Renal pelvis (tissue), 4 donors: ENCODE data around the gene XPNPEP2. TPM values are rescaled to one million over a fixed set of nuclear protein-coding genes. Genes with fewer than 3 reads are reported as not detected.

ENCODE experiments used
- DNase-seq: peaks from one replicate; pipeline ENCODE4 v3.0.0-alpha.2; 2013
- polyA plus RNA-seq, 3 donors: library from polyadenylated mRNA; unstranded; fragments of 120-200 nt; gene quantifications; one replicate each; pipeline ENCODE4 v1.2.1, GENCODE V29; 2013; ENCODE audit not compliant: insufficient read length in 3 of 3

The XPNPEP2 gene
- polyA plus RNA-seq, 3 donors: 87.7 to 93.0 (median 88.7) TPM

DNA sequence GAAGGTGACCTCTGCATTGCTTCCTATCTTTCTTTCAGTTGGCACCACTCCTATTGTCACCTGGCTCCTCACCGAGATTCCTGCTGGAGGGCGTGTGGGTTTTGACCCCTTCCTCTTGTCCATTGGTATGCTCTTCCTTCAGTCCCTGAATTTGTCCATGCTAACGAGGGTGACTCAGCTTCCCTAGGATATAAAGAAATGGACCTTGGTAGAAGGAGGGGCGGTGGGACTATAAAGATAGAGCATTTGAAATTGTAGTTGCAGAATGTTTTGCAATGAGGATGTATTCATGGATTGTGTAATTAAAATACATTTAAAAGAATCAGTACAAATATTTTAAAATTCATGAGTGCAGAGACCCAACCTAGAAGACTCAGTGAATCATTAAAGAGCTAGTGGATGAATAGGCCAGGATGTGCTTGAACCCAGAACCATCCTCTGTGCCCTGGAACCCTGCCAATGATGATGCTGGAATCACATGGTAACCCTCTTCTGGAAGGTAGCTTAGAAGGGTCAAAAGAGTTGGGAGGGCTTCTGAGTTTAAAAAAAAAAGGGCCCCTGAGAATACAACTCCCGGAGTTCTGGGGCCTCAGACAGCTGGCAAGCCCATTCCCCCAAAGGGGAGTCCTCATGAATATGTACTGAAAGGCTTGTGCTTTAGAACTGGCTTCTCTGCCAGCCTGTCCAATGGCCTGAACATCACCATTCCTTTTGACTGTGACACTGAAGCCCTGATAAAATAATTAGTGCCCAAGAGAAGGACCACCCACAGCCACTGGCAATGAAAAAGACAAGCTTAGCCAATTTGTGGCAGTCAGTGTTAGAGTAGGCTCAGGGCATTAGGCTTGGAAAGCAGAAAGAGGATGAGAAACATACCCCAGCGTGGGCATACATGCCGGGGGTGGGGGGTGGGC, 8.0 kb downstream of the XPNPEP2 start:
- no peak for DNase-seq

- no peak for DNase-seq
Measured at GRCh38 chrX:129747533-129747932, 8.8 kb downstream of the XPNPEP2 start.

DNA sequence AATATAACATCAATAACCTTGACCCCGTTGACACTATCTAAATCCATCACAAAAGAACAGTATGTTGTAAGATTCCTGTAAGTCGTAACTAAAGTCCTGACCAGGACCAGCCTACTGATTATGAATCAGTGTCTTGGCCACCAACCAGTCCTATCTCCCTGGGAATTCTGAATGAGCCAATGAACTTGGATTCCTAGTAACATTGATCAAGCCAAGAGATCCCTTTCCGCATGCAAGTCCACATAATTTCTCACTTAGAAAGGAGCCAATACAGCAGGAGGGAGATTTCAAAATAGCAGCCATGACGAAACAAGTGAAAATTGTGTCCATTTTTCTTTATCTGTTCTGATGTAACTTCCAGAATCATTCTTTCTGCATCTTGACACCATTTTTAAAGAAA, 9.5 kb downstream of the XPNPEP2 start:
- DNase-seq: no peak

GRCh38 chrX:129749069-129749468, 10.3 kb downstream of the XPNPEP2 start:
- DNase-seq: no peak

DNA sequence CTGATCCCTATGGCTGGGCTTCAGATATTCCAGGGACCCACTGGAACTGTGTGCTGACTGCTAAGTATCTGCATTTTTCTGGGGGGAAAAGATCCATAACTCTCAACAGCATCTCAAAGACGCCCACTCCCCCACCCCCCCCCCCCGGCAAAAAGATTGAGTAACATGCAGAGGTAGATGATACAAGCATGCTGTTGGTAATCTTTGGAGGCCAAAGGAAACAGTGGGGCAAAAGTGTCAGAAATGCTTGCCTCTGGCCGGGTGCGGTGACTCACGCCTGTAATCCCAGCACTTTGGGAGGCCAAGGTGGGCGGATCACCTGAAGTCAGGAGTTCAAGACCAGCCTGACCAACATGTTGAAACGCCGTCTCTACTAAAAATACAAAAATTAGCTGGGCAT, 12.2 kb downstream of the XPNPEP2 start:
- DNase-seq: no peak

GRCh38 chrX:129754056-129755024, 15.6 kb downstream of the XPNPEP2 start:
- no peak for DNase-seq

DNA sequence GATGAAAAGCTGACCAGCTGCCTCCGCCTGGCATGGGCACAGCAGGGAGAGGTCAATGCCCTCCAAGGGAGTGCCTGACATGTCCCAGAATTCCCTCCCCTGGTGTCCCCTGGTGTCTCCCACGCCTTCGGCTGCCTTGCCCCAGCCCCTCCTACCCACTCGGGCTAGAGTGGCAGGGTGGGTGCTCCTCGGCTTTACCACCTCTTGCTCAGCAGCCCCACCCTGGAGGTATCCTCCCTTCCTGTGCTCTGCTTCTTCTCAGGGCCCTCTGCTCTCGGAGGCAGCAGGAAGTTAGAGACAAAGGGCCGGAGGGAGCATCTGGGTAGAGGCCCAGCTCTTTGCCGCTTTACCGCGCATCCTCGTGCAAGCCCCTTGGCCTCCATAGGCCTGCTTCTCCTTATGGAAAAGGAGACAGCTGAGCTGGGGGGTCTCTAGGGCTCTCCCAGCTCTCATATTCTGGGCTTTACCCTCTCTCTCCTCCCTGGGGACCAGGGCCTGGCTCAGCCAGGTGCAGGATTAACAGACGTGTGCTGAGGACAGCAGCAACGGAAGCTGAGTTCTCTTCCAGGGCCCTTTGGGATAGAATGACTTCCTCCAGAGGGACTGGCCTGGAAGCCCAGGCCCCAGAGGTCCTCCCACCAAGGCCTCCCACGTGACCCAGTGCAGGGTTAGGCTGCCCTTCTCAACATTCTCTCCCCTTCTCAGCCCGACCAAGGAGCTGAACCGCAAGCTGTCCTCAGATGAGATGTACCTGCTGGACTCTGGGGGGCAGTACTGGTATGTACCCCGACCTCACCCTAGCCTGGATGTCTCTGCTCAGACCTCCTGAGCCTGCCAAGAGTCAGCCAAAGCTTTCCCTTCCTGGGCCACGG, 17.2 kb downstream of the XPNPEP2 start:
- DNase-seq: no peak

GRCh38 chrX:129759576-129760061, 20.8 kb downstream of the XPNPEP2 start:
- DNase-seq: no peak

- DNase-seq: no peak
Measured at GRCh38 chrX:129760155-129760554, 21.4 kb downstream of the XPNPEP2 start.

DNA sequence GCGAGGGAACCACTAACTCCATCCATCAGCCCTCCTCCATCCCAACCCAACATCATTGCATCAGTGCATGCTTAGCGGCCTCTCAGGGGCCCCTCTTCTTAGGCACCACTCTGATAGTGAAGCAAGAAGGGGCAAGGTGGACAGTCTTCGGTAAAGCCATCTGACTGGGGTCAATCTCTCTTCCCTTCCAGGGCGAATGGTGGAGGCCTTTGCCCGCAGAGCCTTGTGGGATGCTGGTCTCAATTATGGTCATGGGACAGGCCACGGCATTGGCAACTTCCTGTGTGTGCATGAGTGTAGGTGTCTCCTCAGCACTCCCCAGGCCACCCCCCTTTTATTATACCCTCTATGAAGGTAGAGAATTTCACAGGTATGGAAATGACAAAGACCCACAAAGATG, 22.2 kb downstream of the XPNPEP2 start:
- no peak for DNase-seq

DNA sequence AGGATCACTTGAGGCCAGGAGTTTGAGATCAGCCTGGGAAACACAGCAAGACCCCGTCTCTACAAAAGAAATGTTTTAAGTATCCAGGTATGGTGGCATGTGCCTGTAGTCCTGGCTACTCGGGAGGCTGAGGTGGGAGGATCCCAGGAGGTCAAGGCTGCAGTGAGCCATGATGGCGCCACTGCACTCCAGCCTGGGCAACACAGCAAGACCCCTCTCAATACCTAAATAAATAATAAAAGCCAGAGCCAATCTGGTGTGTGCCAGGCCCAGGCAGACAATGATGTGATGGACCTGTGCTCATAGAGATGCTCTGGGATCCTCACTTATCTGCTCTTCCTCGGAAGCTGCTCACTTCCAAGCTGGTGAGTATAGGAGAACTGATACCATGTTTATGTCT, 22.8 kb downstream of the XPNPEP2 start:
- no peak for DNase-seq

DNA sequence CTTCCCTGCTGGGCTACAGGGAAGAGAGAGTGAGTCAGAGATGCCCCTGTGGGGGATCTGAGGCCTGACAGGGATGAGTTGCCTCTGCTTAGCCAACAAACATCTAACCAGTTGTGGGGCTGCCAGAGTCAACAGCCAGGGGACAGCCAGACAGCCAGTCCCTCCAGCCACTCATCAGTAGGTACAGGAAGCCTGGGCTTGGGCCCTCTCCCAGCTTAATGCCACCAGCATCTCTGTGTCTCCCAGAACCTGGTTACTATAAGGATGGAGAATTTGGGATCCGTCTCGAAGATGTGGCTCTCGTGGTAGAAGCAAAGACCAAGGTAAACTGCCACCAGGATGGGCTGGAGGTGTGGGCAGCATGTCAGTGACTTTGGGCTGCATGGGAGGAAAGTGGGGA, 23.7 kb downstream of the XPNPEP2 start:
- DNase-seq: no peak

GRCh38 chrX:129763666-129764065, 24.9 kb downstream of the XPNPEP2 start:
- DNase-seq: no peak

GRCh38 chrX:129768186-129768585, 29.4 kb downstream of the XPNPEP2 start:
- no peak for DNase-seq

DNA sequence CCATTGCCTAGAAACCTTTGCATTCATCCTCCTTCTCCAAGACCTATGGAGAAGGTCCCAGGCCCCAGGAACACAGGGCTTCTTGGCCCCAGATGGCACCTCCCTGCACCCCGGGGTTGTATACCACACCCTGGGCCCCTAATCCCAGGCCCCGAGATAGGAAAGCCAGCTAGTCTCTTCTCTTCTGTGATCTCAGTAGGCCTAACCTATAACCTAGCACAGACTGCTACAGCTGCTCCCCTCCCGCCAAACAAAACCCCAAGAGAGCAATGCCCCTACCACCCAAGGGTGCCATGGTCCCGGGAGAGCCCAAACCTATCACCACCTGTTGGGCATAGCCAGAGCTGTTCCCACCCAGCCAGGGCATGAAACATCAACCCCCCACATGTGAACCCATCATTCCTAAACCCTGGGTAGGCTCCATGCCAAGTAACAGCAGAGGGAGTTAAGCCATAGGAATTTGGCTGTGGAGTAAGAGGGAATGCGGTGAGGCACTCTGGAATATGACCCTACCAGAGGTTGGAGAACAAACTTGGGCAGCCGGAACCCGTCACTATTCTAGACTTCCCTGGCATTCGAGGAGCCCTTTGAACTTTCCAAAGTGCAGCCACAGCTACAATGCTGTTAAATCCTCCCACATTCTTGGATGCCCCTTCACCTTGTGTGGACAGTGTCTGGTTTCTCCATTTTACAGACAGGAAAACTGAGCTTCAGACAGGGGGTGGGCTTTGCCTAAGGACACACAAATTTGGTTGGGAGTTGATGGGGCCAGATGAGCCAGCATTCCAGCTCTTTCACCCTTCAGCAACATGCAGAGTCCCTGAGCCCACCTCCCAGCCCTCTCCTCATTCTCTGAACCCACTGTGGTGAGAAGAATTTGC, 30.0 kb downstream of the XPNPEP2 start:
- no peak for DNase-seq

GRCh38 chrX:129769467-129770154, 30.8 kb downstream of the XPNPEP2 start:
- DNase-seq: no peak

GRCh38 chrX:129771266-129771995, 32.7 kb downstream of the XPNPEP2 start:
- DNase-seq: no peak

GRCh38 chrX:129772796-129773431, 34.1 kb downstream of the XPNPEP2 start:
- DNase-seq: no peak
